LNCaP clone FGC (cell line): ENCODE results near the gene TNFRSF11A.

ENCODE experiments used
- DNase-seq: peaks from one replicate; pipeline ENCODE4 v3.0.0-alpha.2; 2011; ENCODE audit warnings: low read depth
- H3K4me3 ChIP-seq: 2 replicates; pipeline ENCODE4 v1.5.1; 2011; ENCODE audit warnings: mild to moderate bottlenecking, low read depth, low read length, control low read depth
- CTCF ChIP-seq: IDR thresholded peaks from 2 replicates; pipeline ENCODE4 v1.5.1; 2012; ENCODE audit warnings: mild to moderate bottlenecking; ENCODE audit not compliant: control insufficient read depth, insufficient read depth; ENCODE audit errors: extremely low read depth

TNFRSF11A gene

DNA sequence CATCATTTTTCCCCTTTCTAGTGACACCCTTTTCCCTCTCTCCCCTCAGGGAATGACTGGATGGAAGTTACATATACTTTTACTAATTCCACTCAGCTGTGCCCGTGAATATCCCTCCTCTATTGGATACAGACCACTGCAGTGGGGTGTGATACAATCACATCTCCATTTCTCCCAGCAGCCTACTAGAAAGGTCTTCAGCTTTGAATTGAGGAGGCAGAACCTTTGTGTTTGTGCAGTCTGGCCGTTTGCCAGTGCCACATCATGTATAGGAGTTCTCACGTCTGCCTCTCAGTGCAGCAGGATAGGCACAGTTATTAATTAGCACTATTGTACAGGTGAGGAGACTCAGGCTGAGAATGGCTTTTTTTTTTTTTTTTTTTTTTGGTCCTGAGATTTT is 16.4 kb downstream of the TNFRSF11A start:
- no peak for DNase-seq
- no peak for TF ChIP-seq CTCF
- H3K4me3 ChIP-seq, result no peak overlapping the region

- TF ChIP-seq CTCF, result no peak
- no peak overlapping the region for H3K4me3 ChIP-seq
- no peak for DNase-seq
These were observed 17.8 kb downstream of the TNFRSF11A start for GRCh38 chr18:62342884-62343283.

DNA sequence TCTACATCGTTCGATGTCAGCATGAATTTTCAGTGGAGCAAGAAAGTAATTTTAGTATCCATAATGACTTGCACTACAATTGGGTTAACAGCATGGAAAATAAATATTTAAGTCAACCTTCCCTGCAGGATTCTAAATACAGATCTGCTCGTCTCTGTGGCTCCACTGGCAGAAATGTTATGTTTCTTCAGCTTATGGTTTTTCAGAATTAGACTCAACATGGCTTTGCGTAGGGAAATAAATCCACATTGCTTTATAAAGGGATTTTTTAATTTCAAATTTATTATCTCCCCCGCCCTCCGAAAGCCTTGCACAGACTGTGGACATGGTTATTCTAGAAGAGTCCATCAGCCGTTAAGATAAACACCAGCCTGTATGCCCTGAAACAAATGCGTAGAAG is 18.2 kb downstream of the TNFRSF11A start:
- DNase-seq, result no peak
- H3K4me3 ChIP-seq, result no peak overlapping the region
- no peak for TF ChIP-seq CTCF

DNA sequence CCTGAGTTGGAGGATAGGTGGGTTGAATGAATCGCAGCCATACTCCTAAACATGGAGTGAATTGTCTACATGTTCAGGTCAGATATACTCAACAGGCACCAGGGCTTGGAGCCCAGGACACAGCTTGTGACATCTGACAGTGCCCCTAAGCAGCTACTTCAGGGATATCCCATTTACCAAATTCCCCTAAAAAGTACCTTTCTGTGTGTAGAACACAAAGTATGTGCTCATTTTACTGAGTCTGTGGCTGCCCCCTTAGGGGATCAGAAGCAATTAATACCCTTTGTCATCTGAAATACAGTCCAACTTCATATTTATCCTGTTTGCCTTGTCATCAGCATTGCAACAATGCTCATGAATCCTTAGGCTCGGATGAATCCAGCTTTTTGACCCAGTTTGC is 20.8 kb downstream of the TNFRSF11A start:
- DNase-seq, result no peak
- no peak overlapping the region for H3K4me3 ChIP-seq

GRCh38 chr18:62346333-62347088 is 21.4 kb downstream of the TNFRSF11A start:
- no peak for TF ChIP-seq CTCF
- no peak overlapping the region for H3K4me3 ChIP-seq
- DNase-seq, result no peak

More for the DNA sequence above, 20.8 kb downstream of the TNFRSF11A start:
- no peak for TF ChIP-seq CTCF

DNA sequence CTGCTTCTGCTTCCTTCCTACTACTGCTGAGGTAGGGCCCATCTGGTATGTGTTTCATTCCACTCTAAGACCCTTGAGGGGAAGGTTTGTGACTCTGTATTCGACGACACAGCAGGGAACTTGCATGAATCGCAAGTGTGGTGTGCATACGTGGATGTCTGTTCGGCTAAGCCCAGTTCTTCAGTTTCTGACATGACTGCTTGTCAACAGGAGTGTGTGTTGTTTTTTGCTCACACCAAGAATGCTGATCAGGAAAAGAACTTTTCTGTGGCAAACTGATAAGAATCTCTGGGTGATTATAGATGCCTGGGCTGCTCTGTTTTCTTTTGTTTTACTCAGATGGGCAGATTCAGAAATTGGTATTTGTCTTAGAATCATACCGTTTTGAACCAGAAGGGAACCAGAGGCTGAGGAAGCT is 22.0 kb downstream of the TNFRSF11A start:
- no peak for DNase-seq
- no peak for TF ChIP-seq CTCF
- no peak overlapping the region for H3K4me3 ChIP-seq

GRCh38 chr18:62348474-62348873 is 23.4 kb downstream of the TNFRSF11A start:
- DNase-seq, result no peak
- no peak for TF ChIP-seq CTCF
- no peak overlapping the region for H3K4me3 ChIP-seq
